WTC11 (cell line): ENCODE measurements around the gene TEX55. TPM values are rescaled to one million over a fixed set of nuclear protein-coding genes. Genes with fewer than 3 reads are reported as not detected.
A peak's percentile ranks its signal among the peaks of the same experiment; 100 is the strongest.

Experiments
- ATAC-seq: fragments of 200-7000 bp; cut with Tn5 transposase; 2 replicates; pipeline ENCODE4 v1.10.0; 2021; ENCODE audit warnings: mild to moderate bottlenecking, moderate library complexity
- CTCF ChIA-PET: fragments of 300-600 bp; sonication (Branson Sonifier 250); formaldehyde crosslinking; loops from one replicate; lab custom pipeline; 2021; ENCODE audit warnings: antibody characterized with exemption; lab: Charles Lee
- POLR2A ChIA-PET: fragments of 350-600 bp; sonication (Branson Sonifier 250); formaldehyde crosslinking; loops from one replicate; lab custom pipeline; 2021; ENCODE audit warnings: antibody characterized with exemption; lab: Charles Lee
- DNase-seq: peaks from one replicate; pipeline ENCODE4 v3.0.0; 2021; ENCODE audit warnings: low spot score
- H3K27ac Mint-ChIP-seq: 2 replicates; pipeline ENCODE4 v1.8.0; 2021; ENCODE audit warnings: mixed read lengths
- H3K27me3 Mint-ChIP-seq: 2 replicates; pipeline ENCODE4 v1.8.0; 2021; ENCODE audit warnings: low read depth, mild to moderate bottlenecking, moderate library complexity, mixed read lengths
- H3K36me3 Mint-ChIP-seq: 2 replicates; pipeline ENCODE4 v1.8.0; 2021; ENCODE audit warnings: mixed read lengths
- H3K4me1 Mint-ChIP-seq: 2 replicates; pipeline ENCODE4 v1.8.0; 2022; ENCODE audit warnings: mixed read lengths
- H3K4me3 Mint-ChIP-seq: 2 replicates; pipeline ENCODE4 v1.8.0; 2021; ENCODE audit warnings: mild to moderate bottlenecking, moderate library complexity, mixed read lengths
- H3K9me3 Mint-ChIP-seq: 2 replicates; pipeline ENCODE4 v1.8.0; 2021; ENCODE audit warnings: mixed read lengths
- E2F5 ChIP-seq: sonication (generic); formaldehyde crosslinking; IDR thresholded peaks from 2 replicates; pipeline ENCODE4 v1.8.1; 2022; ENCODE audit warnings: mild to moderate bottlenecking, moderate library complexity, missing genetic modification reagents
- ESRRA ChIP-seq: sonication (generic); formaldehyde crosslinking; IDR thresholded peaks from 2 replicates; pipeline ENCODE4 v1.8.1; 2022; ENCODE audit warnings: mild to moderate bottlenecking, missing genetic modification reagents, borderline replicate concordance
- HMGA2 ChIP-seq: fragments of 250-450 bp; sonication (Bioruptor Pico); IDR thresholded peaks from 2 replicates; pipeline ENCODE4 v1.4.0; 2021; ENCODE audit warnings: mild to moderate bottlenecking, moderate library complexity
- HMGXB4 ChIP-seq: sonication (generic); formaldehyde crosslinking; IDR thresholded peaks from 2 replicates; pipeline ENCODE4 v1.8.1; 2023; ENCODE audit warnings: mild to moderate bottlenecking, moderate library complexity, missing genetic modification reagents
- MYBL2 ChIP-seq: sonication (generic); formaldehyde crosslinking; IDR thresholded peaks from 2 replicates; pipeline ENCODE4 v1.8.1; 2023; ENCODE audit warnings: mild to moderate bottlenecking, moderate library complexity, missing genetic modification reagents
- NFE2L1 ChIP-seq: sonication (generic); formaldehyde crosslinking; IDR thresholded peaks from 2 replicates; pipeline ENCODE4 v1.8.1; 2023; ENCODE audit warnings: missing genetic modification reagents
- PRRX2 ChIP-seq: fragments of 250-450 bp; sonication (Bioruptor Pico); IDR thresholded peaks from 2 replicates; pipeline ENCODE4 v1.8.0; 2021; ENCODE audit warnings: mild to moderate bottlenecking
- RORB ChIP-seq: fragments of 250-450 bp; sonication (Bioruptor Pico); IDR thresholded peaks from 2 replicates; pipeline ENCODE4 v1.9.0; 2021; ENCODE audit warnings: mild to moderate bottlenecking
- SP1 ChIP-seq: sonication (generic); formaldehyde crosslinking; conservative IDR thresholded peaks from 2 replicates; pipeline ENCODE4 v1.8.1; 2022; ENCODE audit warnings: missing genetic modification reagents
- USF1 ChIP-seq: sonication (generic); formaldehyde crosslinking; IDR thresholded peaks from 2 replicates; pipeline ENCODE4 v1.8.0; 2022; ENCODE audit warnings: mild to moderate bottlenecking, missing genetic modification reagents
- ZBTB43 ChIP-seq: sonication (generic); formaldehyde crosslinking; IDR thresholded peaks from 2 replicates; pipeline ENCODE4 v1.8.1; 2023; ENCODE audit warnings: mild to moderate bottlenecking, missing genetic modification reagents
- ZNF396 ChIP-seq: fragments of 250-450 bp; sonication (Bioruptor Pico); IDR thresholded peaks from 2 replicates; pipeline ENCODE4 v1.8.0; 2021; ENCODE audit warnings: mild to moderate bottlenecking, moderate library complexity, borderline replicate concordance
- ZNF512 ChIP-seq: sonication (generic); formaldehyde crosslinking; IDR thresholded peaks from 2 replicates; pipeline ENCODE4 v1.8.1; 2022; ENCODE audit warnings: missing genetic modification reagents, borderline replicate concordance
- ZSCAN18 ChIP-seq: fragments of 250-450 bp; sonication (Bioruptor Pico); IDR thresholded peaks from 2 replicates; pipeline ENCODE4 v2.1.2; 2022; ENCODE audit warnings: mild to moderate bottlenecking, moderate library complexity
- total RNA-seq: library from RNA; stranded (reverse); gene quantifications from 3 replicates; pipeline ENCODE4 v1.2.3, GENCODE V29; 2021

The TEX55 gene
- total RNA-seq, 1 experiment from 2014 or later = not detected

GRCh38 chr3:119184796-119185570 lies 39.0 kb downstream of the TEX55 start:
- H3K27ac Mint-ChIP-seq = no peak overlapping the region
- no peaks in the 10 kb centered on the region for H3K27me3 Mint-ChIP-seq
- H3K4me3 Mint-ChIP-seq = no peak overlapping the region
- no peak for ATAC-seq
- no peak for TF ChIP-seq PRRX2
- no peak for TF ChIP-seq RORB (CRISPR knock-in tag)
- no peak for TF ChIP-seq ZNF396 (CRISPR knock-in tag)
- TF ChIP-seq SP1 (CRISPR knock-in tag) = no peak
- no peak for TF ChIP-seq ZNF512 (CRISPR knock-in tag)
- TF ChIP-seq HMGA2 (CRISPR knock-in tag) = no peak
- TF ChIP-seq MYBL2 = no peak
- TF ChIP-seq, all 79 proteins: peak for 0
- POLR2A ChIA-PET = no interaction called here
- no peaks in the 10 kb centered on the region for H3K9me3 Mint-ChIP-seq
- DNase-seq = no peak
- H3K36me3 Mint-ChIP-seq = no peaks in the 10 kb centered on the region
- CTCF ChIA-PET = no interaction called here
- no peaks in the 10 kb centered on the region for H3K4me1 Mint-ChIP-seq

GRCh38 chr3:119187266-119187665 lies 41.3 kb downstream of the TEX55 start:
- no peaks in the 10 kb centered on the region for H3K9me3 Mint-ChIP-seq
- ATAC-seq (no peak), DNase-seq (no peak)
- ChIA-PET POLR2A (no interaction called here), CTCF (no interaction called here)
- no peaks in the 10 kb centered on the region for H3K36me3 Mint-ChIP-seq
- no peak overlapping the region for H3K4me3 Mint-ChIP-seq
- no peaks in the 10 kb centered on the region for H3K27me3 Mint-ChIP-seq
- no peaks in the 10 kb centered on the region for H3K4me1 Mint-ChIP-seq
- TF ChIP-seq ZSCAN18 (CRISPR knock-in tag) (no peak), ZBTB43 (CRISPR knock-in tag) (no peak), HMGXB4 (no peak), USF1 (CRISPR knock-in tag) (no peak), ESRRA (CRISPR knock-in tag) (no peak)
- no peak overlapping the region for H3K27ac Mint-ChIP-seq

GRCh38 chr3:119191800-119192199 lies 45.8 kb downstream of the TEX55 start:
- no peak overlapping the region for H3K4me3 Mint-ChIP-seq

More at GRCh38 chr3:119191800-119192199, 45.8 kb downstream of the TEX55 start:
- POLR2A ChIA-PET = no interaction called here
- Mint-ChIP-seq H3K27ac (no peak overlapping the region), H3K9me3 (no peaks in the 10 kb centered on the region), H3K27me3 (no peaks in the 10 kb centered on the region), H3K4me1 (peaks cover 4% of the 10 kb centered on the region), H3K36me3 (no peaks in the 10 kb centered on the region)
- no peak for DNase-seq
- ATAC-seq = no peak
- TF ChIP-seq NFE2L1 (CRISPR knock-in tag) (0 out of 2 replicates have a peak, but pooled peaks have one; percentile 42), E2F5 (no peak)
- CTCF ChIA-PET = no interaction called here
